Thoracic aorta (tissue), 2 donors: ENCODE data around the gene PNLIPRP2. TPM values are rescaled to one million over a fixed set of nuclear protein-coding genes. Genes with fewer than 3 reads are reported as not detected.

Experiments
- ATAC-seq: fragments of 150-250 bp; one replicate; pipeline ENCODE4 v1.8.0; 2017; ENCODE audit warnings: low read depth; ENCODE audit not compliant: insufficient number of reproducible peaks, low FRiP score
- DNase-seq: peaks from one replicate; pipeline ENCODE4 v3.0.0-alpha.2; 2020; ENCODE audit warnings: low spot score
- H3K27ac ChIP-seq, 2 donors: fragments of 200-600 bp; sonication (generic); 1 replicate in 1 of 2; 2 replicates in 1 of 2; pipeline ENCODE4 v1.5.1; 2016; ENCODE audit warnings: mild to moderate bottlenecking in 2 of 2, moderate library complexity in 2 of 2
- H3K27me3 ChIP-seq: fragments of 200-600 bp; sonication (generic); replicated peaks from 2 replicates; pipeline ENCODE4 v1.6.0; 2016; ENCODE audit warnings: mild to moderate bottlenecking; ENCODE audit not compliant: insufficient read depth
- H3K36me3 ChIP-seq: fragments of 200-600 bp; sonication (generic); one replicate; pipeline ENCODE4 v1.5.1; 2016
- H3K4me1 ChIP-seq, 2 donors: fragments of 200-600 bp; sonication (generic); 1 replicate in 1 of 2; 2 replicates in 1 of 2; pipeline versions ENCODE4 v1.5.1 to v1.6.0; 2016; ENCODE audit warnings: low read depth in 2 of 2, mild to moderate bottlenecking in 1 of 2; ENCODE audit not compliant: control insufficient read depth in 1 of 2
- H3K4me3 ChIP-seq: fragments of 200-600 bp; sonication (generic); 2 replicates; pipeline ENCODE4 v1.5.1; 2016; ENCODE audit warnings: mild to moderate bottlenecking
- H3K9me3 ChIP-seq: fragments of 200-600 bp; sonication (generic); 2 replicates; pipeline ENCODE4 v1.5.1; 2016
- total RNA-seq, 2 donors: library from RNA; depleted of rRNA; stranded (reverse); fragments of >200 nt; gene quantifications; one replicate each; pipeline versions ENCODE4 v1.1.0 to v1.2.3, GENCODE V29; 2016
- TF ChIP-seq, protein P1 (sequence below): fragments of 200-600 bp; sonication (generic); IDR thresholded peaks from one replicate; pipeline ENCODE4 v1.5.1; 2019; ENCODE audit warnings: antibody characterized with exemption

The PNLIPRP2 gene
- total RNA-seq, 2 donors from 2014 or later, result 2.3 TPM; not detected in 1

DNA sequence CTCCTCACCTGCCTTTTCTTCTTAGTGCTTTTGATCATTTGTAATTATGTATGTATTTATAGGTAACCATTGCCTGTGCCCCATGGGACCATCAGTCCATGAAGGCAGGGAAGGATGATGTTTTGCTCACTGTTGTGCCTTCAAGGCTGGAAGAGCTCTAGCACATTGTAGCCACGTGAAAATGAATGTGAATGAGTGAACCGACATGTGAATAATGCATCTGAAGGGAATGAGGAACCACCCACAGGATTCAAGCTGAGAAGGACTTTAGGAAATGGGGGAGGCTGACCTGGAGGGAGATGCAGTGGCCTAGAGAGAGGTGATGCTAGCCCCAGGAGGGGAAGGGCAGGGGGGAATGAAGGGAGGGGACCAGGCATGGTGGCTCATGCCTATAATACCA is 6.0 kb upstream of the PNLIPRP2 start:
- no peaks in the 10 kb centered on the region for H3K4me1 ChIP-seq
- ATAC-seq (no peak), DNase-seq (no peak)
- H3K4me3 ChIP-seq, result no peak overlapping the region
- TF ChIP-seq, protein P1, sequence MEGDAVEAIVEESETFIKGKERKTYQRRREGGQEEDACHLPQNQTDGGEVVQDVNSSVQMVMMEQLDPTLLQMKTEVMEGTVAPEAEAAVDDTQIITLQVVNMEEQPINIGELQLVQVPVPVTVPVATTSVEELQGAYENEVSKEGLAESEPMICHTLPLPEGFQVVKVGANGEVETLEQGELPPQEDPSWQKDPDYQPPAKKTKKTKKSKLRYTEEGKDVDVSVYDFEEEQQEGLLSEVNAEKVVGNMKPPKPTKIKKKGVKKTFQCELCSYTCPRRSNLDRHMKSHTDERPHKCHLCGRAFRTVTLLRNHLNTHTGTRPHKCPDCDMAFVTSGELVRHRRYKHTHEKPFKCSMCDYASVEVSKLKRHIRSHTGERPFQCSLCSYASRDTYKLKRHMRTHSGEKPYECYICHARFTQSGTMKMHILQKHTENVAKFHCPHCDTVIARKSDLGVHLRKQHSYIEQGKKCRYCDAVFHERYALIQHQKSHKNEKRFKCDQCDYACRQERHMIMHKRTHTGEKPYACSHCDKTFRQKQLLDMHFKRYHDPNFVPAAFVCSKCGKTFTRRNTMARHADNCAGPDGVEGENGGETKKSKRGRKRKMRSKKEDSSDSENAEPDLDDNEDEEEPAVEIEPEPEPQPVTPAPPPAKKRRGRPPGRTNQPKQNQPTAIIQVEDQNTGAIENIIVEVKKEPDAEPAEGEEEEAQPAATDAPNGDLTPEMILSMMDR, result no peak
- no peaks in the 10 kb centered on the region for H3K9me3 ChIP-seq
- H3K27me3 ChIP-seq, result no peaks in the 10 kb centered on the region
- H3K27ac ChIP-seq, result no peak overlapping the region
- H3K36me3 ChIP-seq, result no peaks in the 10 kb centered on the region

DNA sequence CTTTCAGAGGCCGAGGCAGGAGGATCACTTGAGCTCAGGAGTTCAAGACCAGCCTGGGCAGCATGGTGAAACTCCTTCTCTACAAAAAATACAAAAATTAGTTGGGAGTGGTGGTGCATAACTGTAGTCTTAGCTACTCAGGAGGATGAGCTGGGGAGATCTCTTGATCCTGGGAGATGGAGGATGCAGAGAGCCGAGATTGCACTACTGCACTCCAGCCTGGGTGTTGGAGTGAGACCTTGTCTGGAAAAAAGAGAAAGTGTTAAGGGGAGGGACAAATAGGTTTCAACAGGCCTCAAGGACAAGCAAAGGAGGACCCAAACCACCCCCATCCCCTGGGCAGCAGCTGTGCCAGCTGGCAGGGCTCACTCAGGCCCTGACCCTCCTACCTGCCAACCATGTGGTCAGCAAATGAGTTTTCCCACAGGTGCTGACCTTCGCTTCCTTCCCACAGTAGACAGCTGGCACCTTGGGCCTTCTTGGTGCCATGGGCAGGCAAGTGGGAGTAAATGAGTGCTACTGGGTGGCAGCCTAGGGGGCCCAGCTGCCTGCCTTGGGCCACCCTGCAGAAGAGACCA is 5.5 kb upstream of the PNLIPRP2 start:
- no peaks in the 10 kb centered on the region for H3K9me3 ChIP-seq
- H3K4me1 ChIP-seq, result no peaks in the 10 kb centered on the region
- no peaks in the 10 kb centered on the region for H3K27me3 ChIP-seq
- no peak overlapping the region for H3K27ac ChIP-seq
- TF ChIP-seq, protein P1, result no peak
- ATAC-seq (no peak), DNase-seq (no peak)
- no peaks in the 10 kb centered on the region for H3K36me3 ChIP-seq
- H3K4me3 ChIP-seq, result no peak overlapping the region

DNA sequence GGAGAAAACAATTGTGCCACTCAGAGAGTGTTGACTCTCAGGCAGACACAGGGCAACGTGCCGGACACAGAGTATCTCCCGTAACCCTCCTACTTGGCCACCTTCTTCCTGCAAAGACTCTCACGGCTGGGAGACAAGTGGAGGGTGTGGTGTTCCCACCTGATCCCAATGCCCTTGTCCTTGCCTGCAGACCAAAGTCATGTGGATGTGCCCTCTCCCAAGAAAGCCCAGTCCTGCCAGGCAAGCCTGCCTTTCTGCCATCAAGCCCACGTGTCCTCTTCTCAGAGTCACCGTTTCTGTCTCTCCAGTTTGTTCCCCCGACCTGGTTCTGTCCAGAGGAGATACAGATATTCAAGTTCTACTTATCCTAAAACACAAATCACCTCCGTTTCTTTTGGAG is 723 bp downstream of the PNLIPRP2 start:
- TF ChIP-seq, protein P1, result no peak
- H3K27ac ChIP-seq, result no peak overlapping the region
- H3K36me3 ChIP-seq, result no peaks in the 10 kb centered on the region
- H3K4me1 ChIP-seq, result no peaks in the 10 kb centered on the region
- no peaks in the 10 kb centered on the region for H3K9me3 ChIP-seq
- H3K4me3 ChIP-seq, result no peak overlapping the region
- ATAC-seq (no peak), DNase-seq (no peak)
- H3K27me3 ChIP-seq, result no peaks in the 10 kb centered on the region

DNA sequence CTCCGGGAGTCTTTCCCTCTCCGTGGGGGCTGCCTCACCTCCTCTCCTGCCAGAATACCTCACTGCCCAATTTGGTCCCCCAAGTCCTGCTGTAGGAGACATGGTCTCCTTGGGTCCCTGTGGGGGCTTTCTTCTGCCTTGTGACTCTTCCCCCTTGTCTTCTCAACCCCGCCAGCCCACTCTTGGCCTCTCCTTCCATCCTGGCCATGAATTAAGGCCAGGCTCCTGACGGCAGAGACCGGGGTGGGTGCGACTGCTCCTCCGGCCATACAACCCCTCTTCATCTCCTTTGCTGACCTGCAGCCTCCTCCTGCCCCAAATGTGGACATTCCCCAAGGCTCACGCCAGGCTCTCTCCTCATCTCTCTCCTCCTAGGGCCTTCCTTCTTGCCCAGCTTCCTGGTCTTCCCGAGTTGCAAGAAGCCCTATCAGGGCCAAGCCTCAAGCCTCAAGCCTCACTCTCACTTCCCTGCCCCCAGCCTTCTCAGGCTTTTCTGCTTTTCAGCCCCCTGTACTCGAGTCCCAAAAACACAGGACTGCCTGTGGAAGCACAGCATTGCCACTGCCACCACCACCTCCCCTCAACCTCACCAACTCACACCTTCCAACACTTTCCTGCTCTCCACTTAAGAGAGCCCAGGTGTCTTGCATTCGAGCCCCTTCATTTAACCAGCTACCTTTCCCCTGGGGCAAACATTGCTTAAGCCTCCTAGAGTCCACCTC is 1.3 kb downstream of the PNLIPRP2 start:
- Histone ChIP-seq H3K36me3 (no peaks in the 10 kb centered on the region), H3K27ac (no peak overlapping the region), H3K9me3 (no peaks in the 10 kb centered on the region), H3K27me3 (no peaks in the 10 kb centered on the region), H3K4me1 (no peaks in the 10 kb centered on the region), H3K4me3 (no peak overlapping the region)
- DNase-seq, result no peak
- ATAC-seq, result no peak
- TF ChIP-seq, protein P1, result no peak

DNA sequence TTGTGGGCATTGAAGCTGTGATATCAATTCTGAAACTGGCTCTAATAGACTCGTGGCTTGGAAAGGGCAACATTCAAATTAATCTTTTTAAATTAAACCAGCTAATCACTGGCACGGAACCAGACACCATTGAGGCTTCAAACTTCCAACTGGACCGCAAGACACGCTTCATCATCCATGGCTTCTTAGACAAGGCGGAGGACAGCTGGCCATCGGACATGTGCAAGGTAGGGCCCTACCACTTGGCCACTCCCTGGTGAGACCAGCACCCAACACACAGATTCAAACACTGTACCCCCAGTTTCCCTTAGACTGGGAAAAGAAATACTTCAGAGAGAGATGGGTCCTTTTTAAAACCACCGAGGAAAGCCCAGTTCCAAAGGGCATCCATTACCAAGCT is 5.1 kb downstream of the PNLIPRP2 start:
- Histone ChIP-seq H3K27me3 (no peaks in the 10 kb centered on the region), H3K4me1 (no peaks in the 10 kb centered on the region), H3K36me3 (no peaks in the 10 kb centered on the region), H3K9me3 (no peaks in the 10 kb centered on the region), H3K27ac (no peak overlapping the region), H3K4me3 (no peak overlapping the region)
- DNase-seq (no peak), ATAC-seq (no peak)
- TF ChIP-seq, protein P1, result no peak
